ENCODE data around the gene FOXJ2. TPM values are rescaled to one million over a fixed set of nuclear protein-coding genes. Genes with fewer than 3 reads are reported as not detected.

The FOXJ2 gene
- total RNA-seq, 1 experiment from 2014 or later = 5.5 TPM

- H3K9me3 ChIP-seq (ENCODE audit: control insufficient read depth, low read depth, low read length) = no peaks in the 10 kb centered on the region
- peak; percentile 92 for TF ChIP-seq CTCF (conservative IDR thresholded peaks at IDR 0.05)
- Mint-ChIP-seq H3K9me3 (no peaks in the 10 kb centered on the region), H3K4me1 (no peaks in the 10 kb centered on the region), H3K36me3 (ENCODE audit: insufficient read depth in 1 of 3, low read depth in 3 of 3) (peaks cover 23 to 61% (median 61%) of the 10 kb centered on the region in 3 experiments; a peak in 6 of 7 replicates), H3K27me3 (ENCODE audit: low read depth) (no peaks in the 10 kb centered on the region), H3K27ac (no peak overlapping the region), H3K4me3 (no peak overlapping the region)
- no peak overlapping the region for H3K23ac ChIP-seq (ENCODE audit: insufficient read length, low read depth, low read length)
- H4K8ac ChIP-seq (replicated peaks; ENCODE audit: insufficient read length, low read depth, low read length) = no peak overlapping the region
- H2BK120ac ChIP-seq (ENCODE audit: low read depth, low read length, poor library complexity, severe bottlenecking) = no peak overlapping the region
- H4K5ac ChIP-seq (ENCODE audit: insufficient read length, low read depth, low read length) = no peak overlapping the region
- H3K27ac ChIP-seq (ENCODE audit: insufficient read length, low read depth, low read length) = no peak overlapping the region
- H3K18ac ChIP-seq (ENCODE audit: insufficient read length, low read depth, low read length) = no peak overlapping the region
- H3K79me1 ChIP-seq (ENCODE audit: insufficient read depth, low read depth, low read length, poor library complexity, severe bottlenecking) = no peaks in the 10 kb centered on the region
- no peak overlapping the region for H2BK12ac ChIP-seq (ENCODE audit: insufficient read length, low read depth, low read length)
- H2BK20ac ChIP-seq (ENCODE audit: low read depth, low read length, poor library complexity, severe bottlenecking) = no peak overlapping the region
- H2AFZ ChIP-seq (ENCODE audit: low read length) = no peak overlapping the region
- H3T11ph ChIP-seq (ENCODE audit: low read length) = no peak overlapping the region
- H3K79me2 ChIP-seq (ENCODE audit: insufficient read depth, low read length) = no peaks in the 10 kb centered on the region
- no peak overlapping the region for H4K91ac ChIP-seq (ENCODE audit: insufficient read length, low read depth, low read length)
- no peak overlapping the region for H3K9ac ChIP-seq (ENCODE audit: extremely low read depth, insufficient read length, low read length)
- no peak overlapping the region for H2AK5ac ChIP-seq (ENCODE audit: insufficient read length, low read length)
- no peaks in the 10 kb centered on the region for H3K23me2 ChIP-seq (ENCODE audit: insufficient read length, low read depth, low read length, poor library complexity, severe bottlenecking)
- H3K4ac ChIP-seq (ENCODE audit: low read depth, low read length) = no peak overlapping the region
- no peak overlapping the region for H3K14ac ChIP-seq (ENCODE audit: insufficient read depth, low read length)
- H3K27me3 ChIP-seq (ENCODE audit: insufficient read depth, low read length) = no peaks in the 10 kb centered on the region
- DNase-seq = peak; percentile 84
- H2BK15ac ChIP-seq (ENCODE audit: low read depth, low read length) = no peak overlapping the region
- H3K4me1 ChIP-seq (ENCODE audit: insufficient read depth, low read length) = no peaks in the 10 kb centered on the region
- no peaks in the 10 kb centered on the region for H4K20me1 ChIP-seq (ENCODE audit: control insufficient read depth, insufficient read depth, insufficient read length)
- no peak overlapping the region for H3K4me2 ChIP-seq (ENCODE audit: insufficient read depth, insufficient read length, low read length)
- no peak overlapping the region for H3K56ac ChIP-seq (ENCODE audit: insufficient read length, low read depth, low read length)
- 100% methylated on average over 1 of the region's 8 CpGs for WGBS (ENCODE audit: extremely low coverage, insufficient read length, low lambda C conversion rate)
- no peak overlapping the region for H2BK5ac ChIP-seq (ENCODE audit: insufficient read length, low read length)
Observed at GRCh38 chr12:8045952-8046944, 13.7 kb downstream of the FOXJ2 start.

All from H9 (cell line).